ENCODE data around the gene N4BP2.
"Not testable (repeated sequence)": the region's sequence is repeated elsewhere in the genome, so short reads cannot be mapped to it uniquely, and the experiment has no call there.

The N4BP2 gene

GRCh38 chr4:40056716-40057585 is at the start of gene N4BP2:
N4BP2 (plus strand) TSS chr4:40056850; CDS start chr4:40097341, 40,491 bp downstream.
- H3K36me3 ChIP-seq (ENCODE audit: insufficient read depth), result no peaks in the 10 kb centered on the region
- peak within 1 kb of the TSS; percentile 97 for H3K27ac ChIP-seq
- H3K79me2 ChIP-seq (ENCODE audit: insufficient read depth, low read depth), result peaks cover 18% of the 10 kb centered on the region; the same call in 1 of the 2 replicates
- peak within 1 kb of the TSS; percentile 66 for H3K4me3 ChIP-seq (IDR thresholded peaks at IDR 0.05; ENCODE audit: insufficient read depth, low read depth, low read length)
- no peaks in the 10 kb centered on the region for H4K20me1 ChIP-seq (ENCODE audit: insufficient read depth)
- no peaks in the 10 kb centered on the region for H3K27me3 ChIP-seq (ENCODE audit: insufficient read depth, low read depth)
- TF ChIP-seq CTCF (conservative IDR thresholded peaks at IDR 0.05; ENCODE audit: low read depth, low read length), result no peak
- H3K4me1 ChIP-seq (ENCODE audit: low read depth, poor library complexity, severe bottlenecking), result peaks cover 19% of the 10 kb centered on the region
- H3K9ac ChIP-seq, result peak within 1 kb of the TSS; percentile 95
- H3K4me2 ChIP-seq, result peak within 1 kb of the TSS; percentile 71
- H2AFZ ChIP-seq (ENCODE audit: low read depth), result peak within 1 kb of the TSS; percentile 90

GRCh38 chr4:40016007-40016406 is 40.6 kb upstream of the N4BP2 start:
- Histone ChIP-seq H2AFZ (ENCODE audit: low read depth) (no peak overlapping the region), H3K36me3 (ENCODE audit: insufficient read depth) (no peaks in the 10 kb centered on the region), H3K27ac (no peak overlapping the region), H3K27me3 (ENCODE audit: insufficient read depth, low read depth) (no peaks in the 10 kb centered on the region), H3K4me1 (ENCODE audit: low read depth, poor library complexity, severe bottlenecking) (no peaks in the 10 kb centered on the region), H3K9ac (no peak overlapping the region), H4K20me1 (ENCODE audit: insufficient read depth) (no peaks in the 10 kb centered on the region), H3K4me3 (IDR thresholded peaks at IDR 0.05; ENCODE audit: insufficient read depth, low read depth, low read length) (no peak overlapping the region), H3K4me2 (no peak overlapping the region), H3K79me2 (ENCODE audit: insufficient read depth, low read depth) (no peaks in the 10 kb centered on the region)
- no peak for TF ChIP-seq CTCF (conservative IDR thresholded peaks at IDR 0.05; ENCODE audit: low read depth, low read length)

- H3K4me2 ChIP-seq, result no peak overlapping the region
- no peak for TF ChIP-seq CTCF (conservative IDR thresholded peaks at IDR 0.05; ENCODE audit: low read depth, low read length)
- no peak overlapping the region for H3K27ac ChIP-seq
- no peaks in the 10 kb centered on the region for H3K27me3 ChIP-seq (ENCODE audit: insufficient read depth, low read depth)
- H4K20me1 ChIP-seq (ENCODE audit: insufficient read depth), result no peaks in the 10 kb centered on the region
- no peak overlapping the region for H3K4me3 ChIP-seq (IDR thresholded peaks at IDR 0.05; ENCODE audit: insufficient read depth, low read depth, low read length)
- H3K4me1 ChIP-seq (ENCODE audit: low read depth, poor library complexity, severe bottlenecking), result no peaks in the 10 kb centered on the region
- no peak overlapping the region for H3K9ac ChIP-seq
- H2AFZ ChIP-seq (ENCODE audit: low read depth), result no peak overlapping the region
- H3K36me3 ChIP-seq (ENCODE audit: insufficient read depth), result no peaks in the 10 kb centered on the region
- H3K79me2 ChIP-seq (ENCODE audit: insufficient read depth, low read depth), result no peaks in the 10 kb centered on the region
Observed at GRCh38 chr4:40020221-40020620, 36.4 kb upstream of the N4BP2 start.

- H3K27me3 ChIP-seq (ENCODE audit: insufficient read depth, low read depth); H3K79me2 ChIP-seq (ENCODE audit: insufficient read depth, low read depth); H3K4me1 ChIP-seq (ENCODE audit: low read depth, poor library complexity, severe bottlenecking); H3K4me3 ChIP-seq (IDR thresholded peaks at IDR 0.05; ENCODE audit: insufficient read depth, low read depth, low read length); H3K4me2 ChIP-seq; H3K36me3 ChIP-seq (ENCODE audit: insufficient read depth); H4K20me1 ChIP-seq (ENCODE audit: insufficient read depth); H2AFZ ChIP-seq (ENCODE audit: low read depth); H3K9ac ChIP-seq; H3K27ac ChIP-seq: not testable (repeated sequence)
Observed at GRCh38 chr4:40021116-40021515, 35.5 kb upstream of the N4BP2 start.

GRCh38 chr4:40024049-40024448 is 32.6 kb upstream of the N4BP2 start:
- H3K4me2 ChIP-seq; H3K9ac ChIP-seq; H3K79me2 ChIP-seq (ENCODE audit: insufficient read depth, low read depth); H3K4me1 ChIP-seq (ENCODE audit: low read depth, poor library complexity, severe bottlenecking); H3K36me3 ChIP-seq (ENCODE audit: insufficient read depth); H2AFZ ChIP-seq (ENCODE audit: low read depth); H3K4me3 ChIP-seq (IDR thresholded peaks at IDR 0.05; ENCODE audit: insufficient read depth, low read depth, low read length); H3K27ac ChIP-seq; H3K27me3 ChIP-seq (ENCODE audit: insufficient read depth, low read depth); H4K20me1 ChIP-seq (ENCODE audit: insufficient read depth): not testable (repeated sequence)

Data from KMS-11 (cell line).